Thyroid gland (tissue), 4 donors: ENCODE data around the gene FARP2. TPM values are rescaled to one million over a fixed set of nuclear protein-coding genes. Genes with fewer than 3 reads are reported as not detected.
"Not testable (repeated sequence)": the region's sequence is repeated elsewhere in the genome, so short reads cannot be mapped to it uniquely, and the experiment has no call there.

Experiments used
- DNase-seq, 2 donors: peaks; one replicate each; pipeline ENCODE4 v3.0.0-alpha.2; 2019
- H3K27ac ChIP-seq, 3 donors: fragments of 200-600 bp; sonication (generic); 1 replicate in 2 of 3; 2 replicates in 1 of 3; pipeline ENCODE4 v1.5.1; 2016 to 2019; ENCODE audit warnings: mild to moderate bottlenecking in 1 of 3, moderate library complexity in 1 of 3
- H3K27me3 ChIP-seq: fragments of 200-600 bp; sonication (generic); one replicate; pipeline ENCODE4 v1.5.1; 2019
- H3K36me3 ChIP-seq, 2 donors: fragments of 200-600 bp; sonication (generic); one replicate each; pipeline ENCODE4 v1.5.1; 2016 to 2019
- H3K4me1 ChIP-seq, 2 donors: fragments of 200-600 bp; sonication (generic); one replicate each; pipeline ENCODE4 v1.5.1; 2017 to 2019
- H3K4me3 ChIP-seq, 3 donors: fragments of 200-600 bp; sonication (generic); replicated peaks in 1 of 3; 1 replicate in 2 of 3; 2 replicates in 1 of 3; pipeline ENCODE4 v1.5.1; 2016; ENCODE audit warnings: mild to moderate bottlenecking in 1 of 3
- H3K9me3 ChIP-seq: fragments of 200-600 bp; sonication (generic); one replicate; pipeline ENCODE4 v1.5.1; 2017
- POLR2A ChIP-seq, 2 donors: fragments of 450-650 bp; IDR thresholded peaks; one replicate each; pipeline ENCODE4 v1.6.1; 2017; ENCODE audit warnings: antibody characterized with exemption in 2 of 2, mild to moderate bottlenecking in 2 of 2, moderate library complexity in 1 of 2
- WGBS, 2 donors: methylation state at CpG; one replicate each; pipeline ENCODE4 v1.1.5; 2017; 5-methylcytosine and 5-hydroxymethylcytosine counted together
- intact Hi-C: fragments of 100-400 bp; cut with DNase I; formaldehyde crosslinking; loops from one replicate; pipeline ENCODE4 v1.15.1; 2023
- total RNA-seq, 4 donors: library from RNA; depleted of rRNA; stranded (reverse); fragments of >200 nt; gene quantifications; one replicate each; pipeline ENCODE4 v1.2.3, GENCODE V29; 2016
- TF ChIP-seq, protein P1 (sequence below), 6 experiments: fragments of 200-600 bp in 3 of 6; fragments of 450-650 bp in 3 of 6; sonication (generic) in 3 of 6; IDR thresholded peaks; one replicate each; pipeline ENCODE4 v1.5.1; 2016 to 2019; ENCODE audit warnings: antibody characterized with exemption in 6 of 6, mild to moderate bottlenecking in 2 of 6, inconsistent platforms in 1 of 6, moderate library complexity in 1 of 6

FARP2 gene
- total RNA-seq, 4 donors from 2014 or later: 16.9 to 24.1 (median 20.3) TPM

DNA sequence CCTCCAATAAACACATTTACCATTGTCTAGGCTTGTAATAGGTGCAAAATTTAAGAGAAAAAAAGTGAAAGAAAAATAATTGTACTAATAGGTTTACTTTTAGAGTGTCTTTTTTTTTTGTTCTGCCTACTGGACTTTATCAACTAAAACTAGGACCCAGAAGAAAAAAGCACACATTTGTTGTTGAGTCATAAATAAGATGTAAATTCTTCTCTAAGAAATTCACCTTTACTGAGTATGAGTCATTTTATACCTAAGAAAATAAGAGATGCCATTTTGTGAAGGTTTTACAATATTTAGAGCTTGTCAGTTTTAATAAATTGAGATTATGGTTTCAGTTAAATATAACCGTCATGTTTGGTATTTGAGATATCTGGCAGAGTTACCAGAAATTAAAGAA lies 19.2 kb downstream of the FARP2 start:
- TF ChIP-seq POLR2A (IDR thresholded peaks at IDR 0.05): no peak
- TF ChIP-seq, protein P1, sequence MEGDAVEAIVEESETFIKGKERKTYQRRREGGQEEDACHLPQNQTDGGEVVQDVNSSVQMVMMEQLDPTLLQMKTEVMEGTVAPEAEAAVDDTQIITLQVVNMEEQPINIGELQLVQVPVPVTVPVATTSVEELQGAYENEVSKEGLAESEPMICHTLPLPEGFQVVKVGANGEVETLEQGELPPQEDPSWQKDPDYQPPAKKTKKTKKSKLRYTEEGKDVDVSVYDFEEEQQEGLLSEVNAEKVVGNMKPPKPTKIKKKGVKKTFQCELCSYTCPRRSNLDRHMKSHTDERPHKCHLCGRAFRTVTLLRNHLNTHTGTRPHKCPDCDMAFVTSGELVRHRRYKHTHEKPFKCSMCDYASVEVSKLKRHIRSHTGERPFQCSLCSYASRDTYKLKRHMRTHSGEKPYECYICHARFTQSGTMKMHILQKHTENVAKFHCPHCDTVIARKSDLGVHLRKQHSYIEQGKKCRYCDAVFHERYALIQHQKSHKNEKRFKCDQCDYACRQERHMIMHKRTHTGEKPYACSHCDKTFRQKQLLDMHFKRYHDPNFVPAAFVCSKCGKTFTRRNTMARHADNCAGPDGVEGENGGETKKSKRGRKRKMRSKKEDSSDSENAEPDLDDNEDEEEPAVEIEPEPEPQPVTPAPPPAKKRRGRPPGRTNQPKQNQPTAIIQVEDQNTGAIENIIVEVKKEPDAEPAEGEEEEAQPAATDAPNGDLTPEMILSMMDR (IDR thresholded peaks at IDR 0.05): no peak
- Histone ChIP-seq H3K27me3 (no peaks in the 10 kb centered on the region), H3K4me1 (peaks cover 0 to 5% of the 10 kb centered on the region in 2 donors), H3K27ac (no peak overlapping the region), H3K36me3 (no peaks in the 10 kb centered on the region), H3K9me3 (no peaks in the 10 kb centered on the region), H3K4me3 (no peak overlapping the region)
- no peak for DNase-seq
- 92% methylated on average over 1 of the region's 1 CpG for WGBS, 2 donors
- intact Hi-C loops: no loop called here

- no peaks in the 10 kb centered on the region for H3K27me3 ChIP-seq
- intact Hi-C loops: no loop called here
- no peak overlapping the region for H3K27ac ChIP-seq
- H3K9me3 ChIP-seq: no peaks in the 10 kb centered on the region
- no peak overlapping the region for H3K4me3 ChIP-seq
- TF ChIP-seq, protein P1 (IDR thresholded peaks at IDR 0.05): no peak
- TF ChIP-seq POLR2A (IDR thresholded peaks at IDR 0.05): no peak
- peaks cover 0 to 13% of the 10 kb centered on the region in 2 donors for H3K4me1 ChIP-seq
- H3K36me3 ChIP-seq: no peaks in the 10 kb centered on the region
- 91 to 98% methylated on average over 2 of the region's 2 CpGs for WGBS, 2 donors
- no peak for DNase-seq
Measured at GRCh38 chr2:241376808-241377207, 20.7 kb downstream of the FARP2 start.

- H3K36me3 ChIP-seq: no peaks in the 10 kb centered on the region
- no peak for DNase-seq
- 79 to 88% methylated on average over 2 of the region's 2 CpGs for WGBS, 2 donors
- H3K9me3 ChIP-seq: no peaks in the 10 kb centered on the region
- TF ChIP-seq, protein P1 (IDR thresholded peaks at IDR 0.05): no peak
- TF ChIP-seq POLR2A (IDR thresholded peaks at IDR 0.05): no peak
- no peaks in the 10 kb centered on the region for H3K27me3 ChIP-seq
- H3K4me3 ChIP-seq: no peak overlapping the region
- intact Hi-C loops: no loop called here
- H3K27ac ChIP-seq: no peak overlapping the region
- H3K4me1 ChIP-seq: peaks cover 0 to 14% of the 10 kb centered on the region in 2 donors
Measured at GRCh38 chr2:241378816-241379215, 22.7 kb downstream of the FARP2 start.

- H3K4me3 ChIP-seq: no peak overlapping the region
- no peak for DNase-seq
- TF ChIP-seq, protein P1 (IDR thresholded peaks at IDR 0.05): no peak
- TF ChIP-seq POLR2A (IDR thresholded peaks at IDR 0.05): no peak
- H3K9me3 ChIP-seq: no peaks in the 10 kb centered on the region
- no peaks in the 10 kb centered on the region for H3K27me3 ChIP-seq
- H3K27ac ChIP-seq: no peak overlapping the region
- WGBS, 2 donors: 87 to 92% methylated on average over 9 of the region's 9 CpGs
- intact Hi-C loops: no loop called here
- H3K36me3 ChIP-seq: no peaks in the 10 kb centered on the region
- peaks cover 0 to 14% of the 10 kb centered on the region in 2 donors for H3K4me1 ChIP-seq
Measured at GRCh38 chr2:241379481-241380480, 23.7 kb downstream of the FARP2 start.

GRCh38 chr2:241381872-241382271 lies 25.8 kb downstream of the FARP2 start:
- H3K4me1 ChIP-seq: peaks cover 0 to 14% of the 10 kb centered on the region in 2 donors
- H3K36me3 ChIP-seq: no peaks in the 10 kb centered on the region
- no peaks in the 10 kb centered on the region for H3K9me3 ChIP-seq
- no peak for DNase-seq
- no peak overlapping the region for H3K4me3 ChIP-seq
- no peak for TF ChIP-seq POLR2A (IDR thresholded peaks at IDR 0.05)
- TF ChIP-seq, protein P1 (IDR thresholded peaks at IDR 0.05): no peak
- intact Hi-C loops: no loop called here
- WGBS, 2 donors: 58 to 60% methylated on average over 4 of the region's 4 CpGs
- H3K27ac ChIP-seq: no peak overlapping the region
- no peaks in the 10 kb centered on the region for H3K27me3 ChIP-seq

GRCh38 chr2:241385450-241385849 lies 29.4 kb downstream of the FARP2 start:
- H3K27ac ChIP-seq, H3K36me3 ChIP-seq, H3K4me1 ChIP-seq, DNase-seq, intact Hi-C loops, H3K4me3 ChIP-seq, H3K27me3 ChIP-seq, H3K9me3 ChIP-seq: not testable (repeated sequence)
- 96 to 97% methylated on average over 7 of the region's 7 CpGs for WGBS, 2 donors
